ENCODE measurements around the gene ARIH1.
A peak's percentile ranks its signal among the peaks of the same experiment; 100 is the strongest.
"Not testable (repeated sequence)": the region's sequence is repeated elsewhere in the genome, so short reads cannot be mapped to it uniquely, and the experiment has no call there.

ARIH1 gene, protein sequence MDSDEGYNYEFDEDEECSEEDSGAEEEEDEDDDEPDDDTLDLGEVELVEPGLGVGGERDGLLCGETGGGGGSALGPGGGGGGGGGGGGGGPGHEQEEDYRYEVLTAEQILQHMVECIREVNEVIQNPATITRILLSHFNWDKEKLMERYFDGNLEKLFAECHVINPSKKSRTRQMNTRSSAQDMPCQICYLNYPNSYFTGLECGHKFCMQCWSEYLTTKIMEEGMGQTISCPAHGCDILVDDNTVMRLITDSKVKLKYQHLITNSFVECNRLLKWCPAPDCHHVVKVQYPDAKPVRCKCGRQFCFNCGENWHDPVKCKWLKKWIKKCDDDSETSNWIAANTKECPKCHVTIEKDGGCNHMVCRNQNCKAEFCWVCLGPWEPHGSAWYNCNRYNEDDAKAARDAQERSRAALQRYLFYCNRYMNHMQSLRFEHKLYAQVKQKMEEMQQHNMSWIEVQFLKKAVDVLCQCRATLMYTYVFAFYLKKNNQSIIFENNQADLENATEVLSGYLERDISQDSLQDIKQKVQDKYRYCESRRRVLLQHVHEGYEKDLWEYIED

DNA sequence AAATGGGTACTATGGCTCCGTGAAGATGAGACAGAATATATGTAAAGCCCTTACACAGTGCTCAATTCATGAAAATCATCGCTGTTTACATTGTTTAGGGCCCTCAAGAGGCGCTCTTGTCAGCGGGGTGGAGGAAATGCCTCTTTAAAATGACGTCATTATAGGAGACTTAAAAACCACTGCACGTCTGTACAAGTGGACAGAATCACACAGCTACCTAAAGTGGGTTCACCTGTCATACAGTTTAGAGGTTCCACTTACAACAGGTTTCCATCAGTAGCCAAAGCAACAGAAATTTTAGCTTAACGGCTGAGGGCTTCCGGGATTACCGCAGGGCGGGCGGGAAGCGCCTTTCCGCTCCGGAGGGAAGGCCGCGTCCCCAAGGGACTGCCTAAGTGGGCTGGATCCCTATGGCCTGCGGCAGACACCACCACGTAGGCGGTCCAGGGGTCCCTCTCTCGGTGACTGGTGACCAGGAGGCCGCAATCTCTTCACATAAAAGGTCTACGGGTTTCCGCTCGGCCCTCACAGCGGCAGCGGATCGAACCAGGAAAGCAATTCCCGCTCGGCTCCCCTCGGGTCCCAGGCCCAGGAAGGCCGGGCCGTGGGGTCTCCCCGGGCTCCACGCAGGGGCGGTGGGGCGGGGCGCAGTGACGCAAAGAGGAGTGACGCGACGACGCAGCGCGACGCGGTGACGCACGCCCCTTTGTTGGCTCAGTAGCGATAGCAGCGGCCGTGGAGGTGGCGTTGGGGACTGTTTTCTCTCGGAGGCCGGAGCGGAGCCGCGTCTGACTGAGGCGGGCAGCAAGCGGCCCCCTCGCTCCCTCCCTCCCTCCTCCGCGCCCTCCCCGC lies at the start of gene ARIH1:
ARIH1 (plus strand) TSS at position 717 of the 852 bp plus-strand sequence. CDS start 310 bp downstream, outside the sequence.
- in situ Hi-C loops (cut with HindIII; ENCODE audit: low sequenced_read_pairs) = no loop called here
- TF ChIP-seq, protein P1, sequence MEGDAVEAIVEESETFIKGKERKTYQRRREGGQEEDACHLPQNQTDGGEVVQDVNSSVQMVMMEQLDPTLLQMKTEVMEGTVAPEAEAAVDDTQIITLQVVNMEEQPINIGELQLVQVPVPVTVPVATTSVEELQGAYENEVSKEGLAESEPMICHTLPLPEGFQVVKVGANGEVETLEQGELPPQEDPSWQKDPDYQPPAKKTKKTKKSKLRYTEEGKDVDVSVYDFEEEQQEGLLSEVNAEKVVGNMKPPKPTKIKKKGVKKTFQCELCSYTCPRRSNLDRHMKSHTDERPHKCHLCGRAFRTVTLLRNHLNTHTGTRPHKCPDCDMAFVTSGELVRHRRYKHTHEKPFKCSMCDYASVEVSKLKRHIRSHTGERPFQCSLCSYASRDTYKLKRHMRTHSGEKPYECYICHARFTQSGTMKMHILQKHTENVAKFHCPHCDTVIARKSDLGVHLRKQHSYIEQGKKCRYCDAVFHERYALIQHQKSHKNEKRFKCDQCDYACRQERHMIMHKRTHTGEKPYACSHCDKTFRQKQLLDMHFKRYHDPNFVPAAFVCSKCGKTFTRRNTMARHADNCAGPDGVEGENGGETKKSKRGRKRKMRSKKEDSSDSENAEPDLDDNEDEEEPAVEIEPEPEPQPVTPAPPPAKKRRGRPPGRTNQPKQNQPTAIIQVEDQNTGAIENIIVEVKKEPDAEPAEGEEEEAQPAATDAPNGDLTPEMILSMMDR (IDR thresholded peaks at IDR 0.05; ENCODE audit: low read depth, low read length, missing control alignments) = peak; percentile 32
- H3K4me3 ChIP-seq (ENCODE audit: low read depth, low read length) = peak within 1 kb of the TSS; percentile 91

DNA sequence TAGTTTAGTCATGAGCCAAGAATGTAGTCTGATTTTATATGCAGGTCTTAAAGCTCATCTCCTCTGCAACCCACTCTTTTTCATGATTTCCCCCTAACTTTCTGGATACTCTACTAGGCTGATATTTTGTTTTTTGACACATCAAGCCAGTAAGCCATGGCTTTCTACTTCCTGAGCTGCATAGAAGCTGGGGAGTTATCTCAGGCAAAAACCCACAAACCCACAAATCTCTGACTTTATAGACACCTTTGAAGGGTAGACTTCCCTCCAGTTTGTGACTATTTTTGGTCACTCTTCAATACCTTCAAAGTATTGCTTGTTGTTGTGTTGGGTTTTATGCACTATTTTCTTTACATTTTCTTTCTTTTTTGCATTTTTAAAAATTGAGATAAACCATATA lies 47.4 kb upstream of the ARIH1 start:
- in situ Hi-C loops (cut with HindIII; ENCODE audit: low sequenced_read_pairs) = no loop called here
- TF ChIP-seq, protein P1 (IDR thresholded peaks at IDR 0.05; ENCODE audit: low read depth, low read length, missing control alignments) = no peak
- H3K4me3 ChIP-seq (ENCODE audit: low read depth, low read length) = no peak overlapping the region
- no peak for DNase-seq (ENCODE audit: low read depth)

More for the DNA sequence above, at the start of gene ARIH1:
- peak; percentile 86 for DNase-seq (ENCODE audit: low read depth)

DNA sequence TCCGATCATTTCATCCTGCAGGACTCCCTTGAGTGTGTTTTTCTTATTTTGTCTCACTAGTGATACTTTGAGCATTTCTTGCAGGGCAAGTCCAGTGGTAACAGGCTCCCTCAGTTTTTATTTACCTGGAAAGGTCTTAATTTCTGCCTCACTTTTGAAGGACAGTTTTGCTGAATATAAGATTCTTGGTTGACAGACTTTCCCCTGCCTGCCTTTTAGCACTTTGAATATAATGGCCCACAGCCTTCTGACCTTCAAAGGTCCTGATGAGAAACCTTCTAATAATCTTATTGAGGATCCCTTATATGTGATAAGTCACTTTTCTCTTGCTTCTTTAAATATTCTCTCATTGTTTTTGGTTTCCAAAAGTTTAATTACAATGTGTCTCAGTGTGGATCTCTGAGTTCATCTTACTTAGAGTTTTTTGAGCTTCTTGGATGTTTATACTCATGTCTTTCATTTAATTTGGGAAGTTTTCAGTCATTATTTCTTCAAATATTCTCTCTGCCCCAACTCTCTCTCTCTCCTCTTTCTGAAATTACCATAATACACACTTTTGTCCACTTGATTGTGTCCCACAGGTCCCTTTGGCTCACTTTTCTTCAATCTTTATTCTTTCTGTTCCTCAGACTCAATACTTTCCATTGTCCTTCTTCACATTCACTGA lies 36.3 kb upstream of the ARIH1 start:
- in situ Hi-C loops (cut with HindIII; ENCODE audit: low sequenced_read_pairs) = no loop called here

DNA sequence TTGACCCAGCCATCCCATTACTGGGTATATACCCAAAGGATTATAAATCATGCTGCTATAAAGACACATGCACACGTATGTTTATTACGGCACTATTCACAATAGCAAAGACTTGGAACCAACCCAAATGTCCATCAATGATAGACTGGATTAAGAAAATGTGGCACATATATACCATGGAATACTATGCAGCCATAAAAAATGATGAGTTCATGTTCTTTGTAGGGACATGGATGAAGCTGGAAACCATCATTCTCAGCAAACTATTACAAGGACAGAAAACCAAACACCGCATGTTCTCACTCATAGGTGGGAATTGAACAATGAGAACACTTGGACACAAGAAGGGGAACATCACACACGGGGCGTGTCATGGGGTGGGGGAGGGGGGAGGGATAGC lies 31.3 kb upstream of the ARIH1 start:
- in situ Hi-C loops (cut with HindIII; ENCODE audit: low sequenced_read_pairs); DNase-seq (ENCODE audit: low read depth); H3K4me3 ChIP-seq (ENCODE audit: low read depth, low read length): not testable (repeated sequence)

More for the DNA sequence above, 36.3 kb upstream of the ARIH1 start:
- TF ChIP-seq, protein P1 (IDR thresholded peaks at IDR 0.05; ENCODE audit: low read depth, low read length, missing control alignments) = no peak
- H3K4me3 ChIP-seq (ENCODE audit: low read depth, low read length) = no peak overlapping the region
- DNase-seq (ENCODE audit: low read depth) = no peak

DNA sequence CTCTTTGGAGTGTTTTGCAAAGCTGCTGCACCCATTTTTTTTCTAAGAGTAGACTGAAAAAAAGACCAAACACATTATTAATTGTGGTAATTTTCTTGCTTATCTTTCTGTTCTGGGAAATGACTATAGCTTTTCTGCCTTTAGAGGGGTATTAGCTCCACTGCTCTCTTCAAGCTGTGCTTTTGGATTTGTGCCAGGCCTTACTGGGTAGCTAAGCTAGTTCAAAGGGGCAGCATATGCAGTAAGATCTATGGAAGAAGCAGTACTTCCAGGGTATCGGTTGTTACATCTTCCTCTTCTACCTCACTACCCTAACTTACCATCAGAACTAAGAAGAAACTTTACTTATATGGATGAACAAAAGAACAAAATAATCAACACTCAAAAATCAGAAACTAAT lies 28.7 kb upstream of the ARIH1 start:
- H3K4me3 ChIP-seq (ENCODE audit: low read depth, low read length) = no peak overlapping the region
- TF ChIP-seq, protein P1 (IDR thresholded peaks at IDR 0.05; ENCODE audit: low read depth, low read length, missing control alignments) = no peak
- in situ Hi-C loops (cut with HindIII; ENCODE audit: low sequenced_read_pairs) = no loop called here
- DNase-seq (ENCODE audit: low read depth) = no peak

DNA sequence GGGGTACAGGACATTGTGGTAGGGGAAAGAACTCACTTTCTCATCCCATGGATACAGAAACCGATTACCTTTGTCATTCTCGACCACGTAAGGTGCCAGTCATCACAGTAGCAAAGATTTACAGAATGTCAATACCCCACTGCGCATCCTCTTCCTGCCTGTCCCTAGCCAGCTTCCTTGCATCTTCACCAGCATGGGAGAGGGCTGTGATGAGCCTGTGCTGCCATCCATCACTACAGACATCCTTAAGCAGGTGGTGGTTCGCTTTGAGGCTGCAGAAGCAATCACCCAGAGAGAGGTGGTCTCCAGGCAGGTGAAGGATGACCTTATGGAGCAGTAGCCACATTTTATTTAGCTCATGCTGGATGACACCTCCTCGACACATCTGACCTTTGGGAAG lies 23.3 kb upstream of the ARIH1 start:
- in situ Hi-C loops (cut with HindIII; ENCODE audit: low sequenced_read_pairs) = no loop called here
- TF ChIP-seq, protein P1 (IDR thresholded peaks at IDR 0.05; ENCODE audit: low read depth, low read length, missing control alignments) = no peak

More for the DNA sequence above, 23.3 kb upstream of the ARIH1 start:
- no peak overlapping the region for H3K4me3 ChIP-seq (ENCODE audit: low read depth, low read length)
- no peak for DNase-seq (ENCODE audit: low read depth)

Data from astrocyte of the cerebellum (primary cell).